Heart right ventricle (tissue), 16 donors: ENCODE data around the gene CHKA. TPM values are rescaled to one million over a fixed set of nuclear protein-coding genes. Genes with fewer than 3 reads are reported as not detected.

Experiments used
- ATAC-seq, 8 donors: fragments of 200-7000 bp; cut with Tn5 transposase; one replicate each; pipeline ENCODE4 v1.9.1; 2020; ENCODE audit warnings: mild to moderate bottlenecking in 8 of 8, moderate library complexity in 8 of 8, moderate number of reproducible peaks in 1 of 8
- DNase-seq, 2 donors: peaks; one replicate each; pipeline ENCODE4 v3.0.0-alpha.2; 2020
- H3K27ac ChIP-seq, 10 donors: fragments of 200-600 bp; sonication (generic) in 2 of 10; one replicate each; pipeline versions ENCODE4 v1.5.0 to v1.8.0; 2020 to 2022; ENCODE audit warnings: mild to moderate bottlenecking in 3 of 10
- H3K27me3 ChIP-seq, 7 donors: fragments of 200-600 bp; one replicate each; pipeline ENCODE4 v1.8.0; 2021 to 2022; ENCODE audit warnings: mild to moderate bottlenecking in 2 of 7
- H3K36me3 ChIP-seq, 9 donors: fragments of 200-600 bp; sonication (generic) in 1 of 9; one replicate each; pipeline versions ENCODE4 v1.5.0 to v1.8.0; 2020 to 2022; ENCODE audit warnings: mild to moderate bottlenecking in 2 of 9
- H3K4me1 ChIP-seq, 9 donors: fragments of 200-600 bp; sonication (generic) in 1 of 9; one replicate each; pipeline versions ENCODE4 v1.5.0 to v1.8.0; 2020 to 2022; ENCODE audit warnings: mild to moderate bottlenecking in 4 of 9
- H3K4me3 ChIP-seq, 10 donors: fragments of 200-600 bp; sonication (generic) in 2 of 10; one replicate each; pipeline versions ENCODE4 v1.5.0 to v1.8.0; 2020 to 2022; ENCODE audit warnings: mild to moderate bottlenecking in 7 of 10, moderate library complexity in 2 of 10
- H3K9me3 ChIP-seq, 11 donors: fragments of 200-600 bp in 10 of 11; sonication (generic) in 2 of 11; one replicate each; pipeline versions ENCODE4 v1.5.0 to v1.8.0; 2013 to 2022; ENCODE audit warnings: mild to moderate bottlenecking in 2 of 11, control low read depth in 1 of 11, moderate library complexity in 1 of 11
- CTCF ChIP-seq, 9 donors: fragments of 200-600 bp; sonication (generic) in 2 of 9; IDR thresholded peaks; one replicate each; pipeline versions ENCODE4 v1.5.0 to v1.8.0; 2021 to 2022; ENCODE audit warnings: antibody characterized with exemption in 9 of 9, mild to moderate bottlenecking in 5 of 9, moderate library complexity in 1 of 9
- WGBS, 2 donors: extraction: QIAGEN DNeasy Blood & Tissue Kit; methylation state at CpG; one replicate each; pipeline ENCODE4 v1.1.7; 2013; ENCODE audit warnings: inconsistent platforms in 1 of 2; 5-methylcytosine and 5-hydroxymethylcytosine counted together
- intact Hi-C, 10 donors: fragments of 100-400 bp; cut with DNase I; formaldehyde crosslinking; loops; one replicate each; pipeline versions ENCODE4 v1.11.1 to v1.14.2; 2022
- polyA plus RNA-seq, 2 donors: library from polyadenylated mRNA; stranded (reverse); fragments of 200-250 nt; gene quantifications; one replicate each; pipeline ENCODE4 v1.2.3, GENCODE V29; 2013
- total RNA-seq, 10 donors: library from RNA; stranded (reverse); fragmentation: NEBNext Ultra II Directional in 3 of 10; extraction: Animal tissue kit (Norgen Biotek cat#: 25700) in 3 of 10; gene quantifications; one replicate each; pipeline versions ENCODE4 v1.2.1 to v1.2.4, GENCODE V29; 2021 to 2023
- donor health status: Arrhythmogenic right ventricular cardiomyopathy.
- donor health status: ischemic (EF 13 %, LVEDD 7.1; RV severe dilation, severe dysfunction).
- donor health status: healthy with polysubstance abuse.
- donor health status: DM: no; HTN: yes; CAD: no.
- donor health status: DM: no; HTN: no; CAD: no.
- donor health status: ischemic (EF 25% LVEDD 6.9; RV normal size, moderate dysfunction).
- donor health status: ischemic (EF 25% LVEDD 5.7; RV mildly dilated, moderate dysfunction).
- donor health status: healthy.
- donor health status: DM: yes; HTN: yes; CAD: no.
- donor health status: Ischemic cardiomyopathy.
- donor health status: ischemic (EF 35%, LVEDD 5.7; RV mildly dilated, moderate dysfunction).
- donor health status: nonischemic (EF 11% LVEDD 7.7; RV severe dilation, severe dysfunction).
- donor health status: DM: yes; HTN: yes; CAD: no.
- donor health status: PGD.
- donor health status: ischemic (EF 29% LVEDD 5.4; RV normal size, mild dysfunction).
- donor health status: nonischemic (EF 23%, LVEDD 6.1; RV moderate dilation, normal function).

CHKA gene
- total and polyA plus RNA-seq, 12 donors = 7.0 to 66.1 (median 9.6) TPM

- H3K27ac ChIP-seq = peak overlapping the region in 1 of 10 donors; percentile 68
- 53 to 56% methylated on average over 3 of the region's 3 CpGs for WGBS, 2 donors
- H3K4me3 ChIP-seq = no peak overlapping the region
- ATAC-seq (peak in 4 of 8 donors; percentile 33 to 42 (median 34)), DNase-seq (no peak)
- no peaks in the 10 kb centered on the region for H3K9me3 ChIP-seq
- no peaks in the 10 kb centered on the region for H3K36me3 ChIP-seq
- H3K4me1 ChIP-seq = peaks cover 0 to 52% (median 19%) of the 10 kb centered on the region in 9 donors
- intact Hi-C loops = no loop called here
- H3K27me3 ChIP-seq = no peaks in the 10 kb centered on the region
- no peak for TF ChIP-seq CTCF (IDR thresholded peaks at IDR 0.05)
Measured at GRCh38 chr11:68113986-68114385, 7.2 kb downstream of the CHKA start.

GRCh38 chr11:68107689-68108088, 13.5 kb downstream of the CHKA start:
- H3K4me3 ChIP-seq = no peak overlapping the region
- no peaks in the 10 kb centered on the region for H3K9me3 ChIP-seq
- DNase-seq (no peak), ATAC-seq (no peak)
- peaks cover 0 to 24% (median 14%) of the 10 kb centered on the region in 9 donors for H3K4me1 ChIP-seq
- H3K36me3 ChIP-seq = no peaks in the 10 kb centered on the region
- H3K27ac ChIP-seq = no peak overlapping the region
- 77 to 80% methylated on average over 10 of the region's 10 CpGs for WGBS, 2 donors
- TF ChIP-seq CTCF (IDR thresholded peaks at IDR 0.05) = no peak
- intact Hi-C loops = no loop called here
- no peaks in the 10 kb centered on the region for H3K27me3 ChIP-seq

GRCh38 chr11:68106165-68106940, 14.8 kb downstream of the CHKA start:
- DNase-seq (no peak), ATAC-seq (peak in 6 of 8 donors; percentile 40 to 85 (median 70))
- H3K36me3 ChIP-seq = no peaks in the 10 kb centered on the region
- H3K27ac ChIP-seq = peak overlapping the region in 5 of 10 donors; percentile 8 to 21 (median 19)
- 27 to 40% methylated on average over 8 of the region's 8 CpGs for WGBS, 2 donors
- intact Hi-C loops = no loop called here
- no peaks in the 10 kb centered on the region for H3K9me3 ChIP-seq
- H3K4me3 ChIP-seq = no peak overlapping the region
- TF ChIP-seq CTCF (IDR thresholded peaks at IDR 0.05) = peak in 1 of 9 donors; percentile 11
- H3K4me1 ChIP-seq = peaks cover 0 to 27% (median 14%) of the 10 kb centered on the region in 9 donors
- H3K27me3 ChIP-seq = no peaks in the 10 kb centered on the region

GRCh38 chr11:68099474-68100405, 21.4 kb downstream of the CHKA start:
- intact Hi-C loops = no loop called here
- H3K4me1 ChIP-seq = peaks cover 0 to 34% (median 24%) of the 10 kb centered on the region in 9 donors
- no peak for TF ChIP-seq CTCF (IDR thresholded peaks at IDR 0.05)
- H3K9me3 ChIP-seq = no peaks in the 10 kb centered on the region
- 35 to 37% methylated on average over 12 of the region's 12 CpGs for WGBS, 2 donors
- H3K36me3 ChIP-seq = peaks cover 0 to 4% (median 0%) of the 10 kb centered on the region in 9 donors
- DNase-seq (peak; percentile 31 to 41), ATAC-seq (peak in 6 of 8 donors; percentile 68 to 81 (median 72))
- H3K4me3 ChIP-seq = peak overlapping the region in 1 of 10 donors; percentile 8
- no peaks in the 10 kb centered on the region for H3K27me3 ChIP-seq
- peak overlapping the region in 6 of 10 donors; percentile 2 to 69 (median 46) for H3K27ac ChIP-seq
